SIG-M5 treated with dmso at 0.1 percent for 504 hours (cell line): ENCODE data around the gene CDS1.
"Not testable (repeated sequence)": the region's sequence is repeated elsewhere in the genome, so short reads cannot be mapped to it uniquely, and the experiment has no call there.

Experiments
- DNase-seq: peaks from one replicate; lab custom pipeline; 2025; ENCODE audit not compliant: unreplicated experiment; lab: John Stamatoyannopoulos, UW

CDS1 gene

DNA sequence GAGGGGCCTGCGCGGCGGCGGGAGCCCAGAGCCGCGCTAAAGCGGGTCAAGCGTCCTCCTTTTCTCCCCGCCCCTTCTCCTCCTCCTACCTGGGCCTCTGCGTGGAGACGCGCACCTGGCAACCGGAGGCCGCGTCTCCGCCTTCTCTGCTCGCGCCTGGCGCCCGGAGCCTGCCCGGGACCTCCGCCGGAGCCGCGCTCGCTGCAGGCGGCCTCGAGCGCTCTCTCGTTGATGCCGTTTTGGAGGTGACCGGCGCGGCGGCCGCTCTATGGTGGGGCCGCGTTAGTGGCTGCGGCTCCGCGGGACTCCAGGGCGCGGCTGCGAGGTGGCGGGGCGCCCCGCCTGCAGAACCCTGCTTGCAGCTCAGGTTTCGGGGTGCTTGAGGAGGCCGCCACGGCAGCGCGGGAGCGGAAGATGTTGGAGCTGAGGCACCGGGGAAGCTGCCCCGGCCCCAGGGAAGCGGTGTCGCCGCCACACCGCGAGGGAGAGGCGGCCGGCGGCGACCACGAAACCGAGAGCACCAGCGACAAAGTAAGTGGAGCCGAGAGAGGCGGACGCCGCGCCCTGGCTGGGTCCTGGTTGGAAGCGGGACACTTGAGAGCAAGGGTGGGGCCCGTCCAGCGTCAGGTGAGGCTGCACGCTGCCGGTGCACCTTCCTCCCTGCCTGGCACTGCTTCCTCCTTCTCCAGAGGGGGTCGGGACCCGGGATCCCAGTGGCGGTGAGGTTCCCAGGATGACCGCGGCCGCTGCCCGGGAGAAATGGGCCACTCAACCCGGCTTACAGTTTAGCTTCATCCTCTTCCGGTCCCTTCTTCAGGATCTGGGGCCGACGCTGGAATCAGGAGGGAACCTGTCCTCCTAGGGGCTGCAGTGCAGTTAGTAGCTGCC lies at the start of gene CDS1:
Gene CDS1 (plus strand): TSS at position 140 of the 888 bp plus-strand sequence. CDS start 275 bp downstream, at position 415.
- peak; percentile 21 for DNase-seq

DNA sequence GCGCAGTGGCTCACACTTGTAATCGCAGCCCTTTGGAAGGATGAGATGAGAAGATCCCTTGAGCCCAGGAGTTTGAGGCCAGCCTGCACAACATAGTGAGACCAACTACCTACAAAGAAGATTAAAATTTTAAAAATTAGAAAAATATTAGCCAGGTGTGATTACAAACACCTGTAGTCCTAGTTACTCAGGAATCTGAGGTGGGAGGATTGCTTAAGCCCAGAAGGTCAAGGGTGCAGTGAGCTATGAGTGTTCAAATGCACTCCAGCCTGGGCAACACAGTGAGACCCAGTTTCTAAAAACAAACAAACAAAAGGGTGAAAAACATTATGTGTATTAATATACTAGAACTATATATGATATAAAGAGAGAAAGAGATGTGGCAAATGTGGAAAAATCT lies 47.0 kb upstream of the CDS1 start:
- no peak for DNase-seq

DNA sequence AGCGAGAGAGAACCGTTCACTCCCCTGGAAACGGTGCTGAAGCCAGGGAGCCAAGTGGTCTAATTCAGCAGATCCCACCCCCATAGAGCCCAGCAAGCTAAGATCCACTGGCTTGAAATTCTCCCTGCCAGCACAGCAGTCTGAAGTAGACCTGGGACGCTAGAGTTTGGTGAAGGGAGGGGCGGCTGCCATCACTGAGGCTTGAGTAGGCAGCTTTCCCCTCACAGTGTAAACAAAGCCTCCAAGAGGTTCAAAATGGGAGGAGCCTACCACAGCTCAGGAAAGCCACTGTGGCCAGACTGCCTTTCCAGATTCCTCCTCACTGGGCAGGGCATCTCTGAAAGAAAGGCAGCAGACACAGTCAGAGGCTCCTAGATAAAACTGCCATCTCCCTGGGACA lies 37.8 kb upstream of the CDS1 start:
- DNase-seq = no peak

DNA sequence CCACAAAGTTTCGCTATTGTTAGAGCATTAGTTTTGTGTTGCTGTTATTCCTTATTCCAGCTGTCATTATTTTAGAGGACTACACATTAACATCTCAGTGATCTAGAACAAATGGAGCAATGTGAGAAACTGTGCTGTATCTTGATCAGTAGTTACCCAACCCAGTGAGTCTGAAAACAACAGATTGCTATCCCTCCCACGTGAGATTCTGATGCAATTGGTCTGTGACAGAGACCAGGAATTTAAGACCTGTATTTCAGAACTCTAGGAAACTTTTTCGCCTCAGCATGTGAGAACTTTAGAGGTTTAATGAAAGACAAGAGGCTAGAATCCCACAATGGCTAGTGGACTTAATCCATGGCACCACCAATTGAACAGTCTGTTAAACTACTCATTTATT lies 35.7 kb upstream of the CDS1 start:
- DNase-seq = peak; percentile 4

DNA sequence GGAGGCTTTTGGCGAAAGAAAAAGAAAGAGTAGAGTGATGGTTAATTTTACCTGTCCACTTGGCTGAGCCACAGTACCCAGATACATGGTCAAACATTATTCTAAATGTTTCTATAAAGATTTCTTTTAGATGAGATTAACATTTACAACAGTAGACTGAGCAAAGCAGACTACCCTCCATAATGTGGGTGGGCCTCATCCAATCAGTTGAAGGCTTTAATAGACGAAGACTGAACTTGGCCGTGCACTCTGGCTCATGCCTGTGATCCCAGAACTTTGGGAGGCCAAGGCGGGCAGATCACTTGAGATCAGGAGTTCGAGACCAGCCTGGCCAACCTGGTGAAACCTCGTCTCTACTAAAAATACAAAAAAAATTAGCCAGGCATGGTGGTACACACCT lies 33.7 kb upstream of the CDS1 start:
- DNase-seq = not testable (repeated sequence)

DNA sequence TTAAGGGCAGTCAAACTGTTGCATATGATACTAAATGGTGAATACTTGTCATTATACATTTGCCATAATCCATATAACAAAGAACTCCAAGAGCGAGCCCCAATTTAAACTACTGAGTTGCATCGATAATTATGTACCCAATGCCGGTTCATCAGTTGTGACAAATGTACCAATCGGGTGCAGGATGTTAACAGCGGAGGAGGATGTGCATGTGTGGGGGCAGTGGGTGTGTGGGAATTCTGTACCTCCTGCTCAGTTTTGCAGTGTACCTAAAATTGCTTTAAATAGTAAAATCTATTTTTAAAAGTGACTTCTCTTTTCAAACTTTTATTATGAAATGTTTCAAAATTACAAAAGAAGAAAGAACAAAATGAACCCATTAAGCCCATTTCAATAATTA lies 20.8 kb upstream of the CDS1 start:
- no peak for DNase-seq

DNA sequence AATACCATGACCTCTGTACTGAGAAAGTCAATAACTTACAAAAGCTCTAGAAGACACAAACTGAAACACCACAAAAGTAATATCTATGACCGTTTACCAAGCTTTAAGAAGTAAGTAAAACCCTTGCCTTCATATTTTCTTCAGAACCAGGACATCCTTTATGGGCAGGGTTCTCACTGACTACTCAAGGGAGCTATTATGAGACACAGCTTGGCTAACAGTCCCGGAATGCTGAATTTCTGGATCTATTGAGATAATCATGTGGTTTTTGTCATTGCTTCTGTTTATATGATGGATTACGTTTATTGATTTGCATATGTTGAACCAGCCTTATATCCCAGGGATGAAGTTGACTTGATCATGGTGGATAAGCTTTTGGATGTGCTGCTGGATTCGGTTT lies 19.9 kb upstream of the CDS1 start:
- no peak for DNase-seq

DNA sequence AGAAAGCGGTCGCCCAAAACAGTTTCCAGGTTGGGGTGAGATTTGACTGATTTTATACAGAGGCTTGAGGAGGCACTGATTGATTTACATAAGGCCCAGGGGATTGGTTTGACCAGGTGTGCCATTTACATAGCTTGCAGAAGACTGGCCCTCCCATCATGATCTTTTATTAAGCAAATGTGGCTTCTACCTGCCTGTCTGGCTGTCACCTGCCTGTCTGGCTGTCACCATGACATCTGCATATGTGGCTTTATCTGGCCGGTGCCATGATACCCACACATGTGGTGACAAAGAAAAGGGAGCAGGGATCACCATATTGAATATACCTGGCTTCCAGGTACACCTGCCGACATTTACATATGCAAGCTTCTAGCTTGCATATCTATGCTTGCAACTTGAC lies 17.0 kb upstream of the CDS1 start:
- no peak for DNase-seq

DNA sequence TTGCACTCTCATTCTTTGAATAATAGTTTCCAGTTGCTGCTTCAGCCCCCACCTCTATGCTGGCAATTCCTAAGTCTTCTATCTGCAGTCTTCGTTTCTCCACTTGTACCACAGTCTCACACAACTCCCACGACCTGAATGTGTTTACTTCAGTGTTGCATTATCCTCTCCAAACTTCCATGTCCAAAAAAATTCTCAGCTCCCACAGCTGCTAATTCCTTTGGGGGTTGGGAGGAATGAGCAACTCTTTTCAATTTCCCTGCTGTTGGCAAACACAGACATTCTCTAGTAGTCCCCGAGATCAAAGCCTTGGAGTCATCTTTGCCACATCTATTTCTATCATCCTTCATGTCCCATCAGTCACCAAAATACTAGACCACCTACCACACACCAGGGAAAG lies 14.4 kb upstream of the CDS1 start:
- DNase-seq = no peak

DNA sequence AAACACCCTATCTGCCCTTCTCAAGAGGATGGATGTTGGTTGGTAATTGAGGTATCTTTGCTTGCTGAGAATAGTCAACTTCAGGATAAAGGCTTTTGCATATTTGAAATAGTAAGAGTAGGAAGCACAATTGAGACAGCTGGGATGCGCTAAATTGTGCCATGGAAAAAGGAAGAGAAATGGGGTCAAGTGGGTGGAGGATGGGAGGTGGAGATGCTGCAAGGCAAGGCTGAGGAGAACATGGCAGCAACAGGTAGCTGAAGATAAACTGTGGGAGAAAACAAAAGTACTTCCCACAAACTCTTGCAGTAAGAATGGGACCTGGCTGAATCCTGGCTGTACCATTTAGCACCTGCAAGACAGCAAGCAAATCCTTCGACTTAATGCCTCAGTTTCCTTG lies 13.9 kb upstream of the CDS1 start:
- DNase-seq = no peak

DNA sequence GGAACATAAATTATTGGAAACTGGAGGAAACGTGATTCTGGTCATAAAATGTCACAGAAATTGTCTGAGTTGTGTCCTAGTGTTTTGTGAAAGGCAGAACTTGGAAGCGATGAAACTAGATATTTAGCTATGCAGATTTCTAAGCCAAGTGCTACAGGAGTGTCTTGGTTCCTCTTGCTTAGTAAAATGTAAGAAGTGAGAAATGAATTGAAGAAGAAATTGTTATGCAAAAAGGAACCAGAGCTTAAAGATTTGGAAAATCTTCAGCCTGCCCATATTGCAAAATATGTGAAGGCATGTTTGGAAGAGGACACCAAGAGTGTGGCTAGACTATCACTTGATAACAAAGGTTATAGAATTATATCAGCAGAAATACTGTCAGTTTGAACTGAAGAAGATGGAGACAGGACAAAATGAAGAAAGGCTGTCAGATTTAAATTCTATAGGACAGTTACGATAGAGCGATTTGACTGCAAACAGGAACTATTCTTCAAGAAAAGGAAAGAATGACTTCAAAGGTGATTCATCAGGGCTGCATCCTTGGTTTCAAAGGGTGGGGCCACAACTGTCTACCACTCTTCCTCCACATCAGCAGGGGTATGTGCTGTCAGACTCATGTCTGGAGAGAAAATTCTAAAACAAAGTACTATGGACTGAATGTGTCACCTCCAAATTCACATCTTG lies 9.4 kb upstream of the CDS1 start:
- peak; percentile 63 for DNase-seq

DNA sequence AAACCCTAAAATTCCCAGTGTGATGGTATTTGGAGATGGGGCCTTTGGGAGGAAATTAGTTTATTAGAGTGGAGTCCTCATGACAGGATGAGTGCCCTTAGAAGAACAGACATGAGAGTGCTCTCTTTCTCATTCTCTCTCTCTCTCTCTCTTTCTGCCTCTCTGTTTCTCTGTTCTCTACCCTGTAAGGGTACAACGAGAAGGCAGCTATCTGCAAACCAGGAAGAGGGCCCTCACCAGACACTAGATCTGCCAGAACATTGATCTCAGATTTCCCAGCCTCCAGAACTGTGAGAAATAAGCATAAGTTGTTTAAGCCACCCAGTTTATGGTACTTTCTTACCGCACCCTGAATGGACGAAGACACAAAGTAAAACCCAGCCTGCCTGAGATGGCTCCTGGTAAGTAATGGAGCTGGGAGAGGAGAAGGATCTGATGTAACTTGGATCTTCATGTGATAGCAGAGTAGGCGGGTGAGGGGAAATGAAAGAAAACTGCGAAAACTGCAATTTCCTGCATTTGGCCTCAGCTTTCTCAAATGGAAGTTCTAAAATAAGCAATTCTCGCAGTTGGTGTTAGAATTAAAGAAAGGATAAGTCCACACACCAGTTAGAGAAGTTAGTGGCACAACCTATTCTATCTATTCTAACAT lies 8.7 kb upstream of the CDS1 start:
- peak; percentile 34 for DNase-seq

DNA sequence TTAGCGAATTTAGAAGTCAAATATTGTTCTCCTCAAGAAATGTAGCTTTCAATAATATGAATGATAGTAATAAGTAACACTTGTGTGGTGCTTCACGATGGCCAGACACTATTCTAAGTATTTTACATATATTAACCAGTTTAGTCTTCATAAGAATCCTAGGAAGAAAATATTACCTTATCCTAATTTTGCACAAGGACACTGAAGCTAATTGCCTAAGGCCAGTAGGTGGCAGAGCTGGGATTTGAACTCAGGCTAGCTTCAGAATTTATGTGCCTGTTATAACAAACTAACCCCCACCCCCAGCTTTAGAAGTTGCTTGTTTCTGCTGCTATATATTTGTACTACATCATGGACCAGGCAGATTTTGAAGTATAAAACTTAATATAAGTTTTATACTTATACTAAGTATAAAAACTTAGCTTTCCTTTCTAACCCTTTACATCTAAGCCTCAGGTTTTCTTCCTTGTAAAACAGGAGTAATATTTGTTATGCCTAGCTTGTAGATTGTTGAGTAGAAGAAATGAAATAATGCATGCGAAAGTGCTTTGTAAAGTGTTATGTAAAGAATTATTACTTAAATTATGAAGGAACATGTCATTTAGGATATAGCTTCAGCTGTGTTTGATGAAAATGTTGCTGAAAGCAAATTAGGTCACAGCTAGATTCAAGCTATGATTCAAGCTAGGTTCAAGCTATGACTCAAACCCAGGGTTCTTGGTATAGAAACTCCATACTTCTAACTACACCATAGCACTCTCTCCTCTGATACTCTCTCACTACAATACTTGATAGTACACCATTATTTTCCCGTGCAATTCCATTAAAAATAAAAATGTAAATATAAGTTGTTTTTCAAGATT lies 4.2 kb upstream of the CDS1 start:
- peak; percentile 42 for DNase-seq

DNA sequence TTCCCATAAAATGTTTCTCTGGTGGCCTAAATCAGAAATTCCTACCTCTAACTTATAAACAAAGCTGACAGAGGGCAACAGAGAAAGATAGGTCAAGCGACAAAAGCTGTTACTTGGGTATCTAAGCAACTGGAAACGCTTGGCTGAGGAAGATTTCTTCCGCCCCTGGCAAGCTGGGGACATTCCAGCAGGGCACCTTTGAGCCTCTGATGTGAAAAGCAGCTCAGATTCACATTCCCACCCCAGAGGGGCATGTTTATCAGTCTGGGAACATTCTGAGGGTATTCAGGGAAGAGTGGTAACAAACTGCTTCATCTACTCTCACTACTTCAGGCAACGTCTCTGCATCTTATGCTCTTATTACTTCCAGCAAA lies 3.5 kb upstream of the CDS1 start:
- no peak for DNase-seq

DNA sequence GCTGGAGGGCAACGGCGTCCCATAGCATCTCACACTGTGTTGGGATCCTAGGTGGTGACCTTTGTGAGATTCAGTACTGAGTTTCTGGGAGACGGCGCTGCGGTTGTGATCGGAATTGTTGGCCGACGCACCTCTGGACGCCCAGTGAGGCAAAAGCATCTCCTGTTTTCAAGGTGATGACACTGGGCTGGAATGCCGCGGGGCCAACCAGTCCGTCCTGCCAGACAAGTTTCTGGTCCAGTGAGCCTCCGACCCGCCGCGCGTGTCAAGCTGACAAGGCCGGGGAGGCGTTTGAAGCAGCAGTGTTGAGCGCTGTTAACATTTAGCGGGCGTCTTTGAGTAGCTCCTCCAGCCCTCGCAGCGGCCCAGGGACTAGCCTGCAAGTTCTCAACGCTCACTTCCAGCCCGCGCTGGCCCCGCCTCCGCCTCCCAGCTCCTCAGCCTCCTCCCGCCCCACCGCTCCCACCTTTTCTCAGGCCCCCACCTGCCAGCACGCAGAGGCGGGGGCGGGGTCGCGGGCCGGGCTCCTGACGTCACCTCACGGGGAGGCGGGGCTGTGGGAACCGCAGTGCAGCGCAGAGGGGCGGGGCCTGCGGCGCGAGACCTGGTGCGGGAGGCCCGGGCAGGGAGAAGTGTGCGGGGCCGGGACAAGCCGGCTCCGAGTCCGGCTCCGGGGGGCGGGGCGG lies 482 bp upstream of the CDS1 start:
- DNase-seq = peak; percentile 78

DNA sequence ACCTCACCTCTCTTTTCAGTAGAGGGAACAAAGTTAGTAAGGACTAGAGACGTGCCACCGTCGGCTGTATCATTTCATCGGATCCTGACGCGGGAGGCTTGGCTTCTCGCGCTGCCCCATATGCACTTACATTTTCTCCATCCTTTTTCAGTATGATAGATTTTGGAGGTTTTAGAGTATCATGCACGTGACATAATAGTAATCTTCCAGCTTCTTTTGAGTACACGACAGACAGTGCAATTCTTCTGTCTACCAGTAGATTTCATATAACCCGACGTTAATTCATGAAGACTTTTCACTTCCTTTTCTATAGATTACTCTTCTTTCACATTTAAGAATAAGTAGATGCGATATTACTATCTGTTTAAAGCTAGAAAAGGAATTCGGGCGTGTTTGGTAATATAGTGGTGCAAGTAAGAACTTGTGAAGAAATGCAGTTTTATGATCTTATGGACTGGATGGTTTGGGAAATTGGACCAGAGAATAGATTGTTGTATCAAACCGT lies 1.0 kb downstream of the CDS1 start:
- peak; percentile 29 for DNase-seq

DNA sequence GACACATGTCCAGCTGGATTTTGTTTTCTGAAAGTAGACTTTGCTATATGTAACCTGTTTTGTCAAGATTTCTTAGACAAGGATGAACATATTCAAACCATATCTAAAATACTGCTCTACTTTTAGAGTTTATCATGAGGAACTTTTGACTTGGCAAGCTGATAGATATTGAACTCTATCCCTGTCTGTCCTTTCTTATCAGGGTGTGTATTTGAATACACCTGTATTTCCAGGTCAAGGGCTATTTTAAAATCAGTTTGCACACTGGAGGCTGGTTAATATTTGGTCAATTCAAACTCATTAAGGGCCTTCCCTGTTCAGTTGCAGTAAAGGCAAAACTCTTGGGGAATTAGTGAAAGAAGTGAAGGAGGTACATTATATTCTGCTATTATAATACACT lies 2.3 kb downstream of the CDS1 start:
- DNase-seq = no peak

DNA sequence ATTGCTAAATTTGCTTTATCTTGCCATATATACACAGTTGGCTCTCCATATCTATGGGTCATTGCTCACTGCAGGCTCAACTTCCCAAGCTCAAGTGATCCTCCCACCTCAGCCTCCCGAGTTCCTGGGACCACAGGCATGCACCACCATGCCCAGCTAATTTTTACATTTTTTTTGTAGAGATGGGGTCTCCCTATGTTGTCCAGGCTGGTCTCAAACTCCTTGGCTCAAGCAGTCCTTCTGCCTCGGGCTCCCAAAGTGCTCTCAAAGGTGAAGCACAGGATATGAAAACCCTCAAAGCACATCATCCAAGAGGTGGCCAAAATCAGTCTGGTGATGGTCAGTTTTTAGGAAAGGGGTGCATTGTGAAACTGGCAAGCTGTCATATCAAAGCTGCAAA lies 11.8 kb downstream of the CDS1 start:
- DNase-seq = no peak

DNA sequence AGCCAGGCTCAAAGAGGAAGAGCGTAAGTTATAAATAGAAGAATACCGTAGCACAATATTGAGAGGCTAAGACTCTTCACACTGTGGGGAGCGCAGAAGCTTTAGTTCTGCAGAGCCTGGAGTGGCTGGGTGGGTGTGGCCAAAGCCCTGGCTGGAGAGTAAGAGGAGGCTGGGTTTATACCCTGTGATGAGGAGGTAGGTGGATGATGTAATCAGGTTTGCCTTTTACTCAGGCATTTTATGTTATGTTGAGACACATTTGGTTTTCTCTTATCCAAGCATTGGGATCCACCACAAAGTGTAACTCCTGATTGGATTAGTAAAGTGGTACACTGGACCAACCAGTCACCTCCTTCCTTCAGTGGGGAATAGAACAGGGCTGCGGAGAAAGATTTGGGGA lies 13.9 kb downstream of the CDS1 start:
- DNase-seq = peak; percentile 33

DNA sequence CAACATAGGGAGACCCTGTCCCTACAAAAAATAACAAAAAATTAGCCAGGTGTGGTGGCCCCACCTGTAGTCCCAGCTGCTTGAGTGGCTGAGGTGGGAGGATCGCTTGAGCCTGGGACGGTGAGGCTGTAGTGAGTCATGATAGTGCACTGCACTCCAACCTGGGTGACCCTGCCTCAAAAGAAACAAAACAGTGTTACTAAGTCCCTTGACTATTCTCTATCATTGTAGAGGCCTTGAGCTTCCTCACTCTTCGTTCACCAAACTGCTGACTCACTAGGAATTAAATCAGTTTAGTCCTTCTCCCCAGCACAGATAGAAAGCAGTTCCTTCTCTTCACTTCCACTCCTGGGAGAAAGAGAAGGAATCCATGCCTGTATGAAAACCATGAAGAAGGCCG lies 14.5 kb downstream of the CDS1 start:
- no peak for DNase-seq
